ENCODE measurements around the gene FKBP11.
"Not testable (repeated sequence)": the region's sequence is repeated elsewhere in the genome, so short reads cannot be mapped to it uniquely, and the experiment has no call there.

The FKBP11 gene

DNA sequence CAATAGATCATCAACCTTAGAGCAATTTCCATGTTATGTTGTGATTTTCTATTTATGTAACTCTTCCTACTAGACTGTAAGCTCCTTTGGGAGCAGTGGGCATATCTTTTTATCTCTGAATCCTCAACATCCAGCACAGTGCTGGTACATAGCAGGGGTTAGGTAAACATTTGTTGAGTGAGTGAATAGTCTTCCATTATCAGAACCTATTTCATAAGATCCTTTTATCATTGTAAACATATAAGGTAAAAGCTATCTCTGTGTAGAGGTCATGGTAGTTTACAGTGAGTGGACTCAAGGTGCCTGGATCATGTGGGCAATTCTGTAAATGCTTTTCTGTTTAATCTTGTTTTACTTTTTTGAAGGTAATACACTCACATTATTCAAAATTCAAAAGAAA, 15.1 kb downstream of the FKBP11 start:
- CTCF ChIA-PET: interaction anchor here (1.0 to 8.2 kb wide), 9 partner anchors 9 to 78 kb away, joined by 3 to 58 read pairs (median 5); no protein-coding TSS in a partner anchor
- POLR2A ChIA-PET: no interaction called here

DNA sequence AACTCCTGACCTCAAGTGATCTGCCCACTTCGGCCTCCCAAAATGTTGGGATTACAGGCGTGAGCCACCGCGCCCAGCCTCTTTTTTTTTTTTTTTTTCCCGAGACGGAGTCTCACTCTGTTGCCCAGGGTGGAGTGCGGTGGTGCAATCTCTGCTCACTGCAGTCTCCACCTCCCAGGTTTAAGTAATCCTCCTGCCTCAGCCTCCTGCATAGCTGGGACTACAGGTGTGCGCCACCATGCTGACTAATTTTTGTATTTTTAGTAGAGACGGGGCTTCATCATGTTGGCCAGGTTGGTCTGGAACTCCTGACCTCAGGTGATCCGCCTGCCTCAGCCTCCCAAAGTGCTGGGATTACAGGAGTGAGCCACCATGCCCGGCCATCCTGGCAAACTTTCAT, 15.6 kb downstream of the FKBP11 start:
- CTCF ChIA-PET: interaction anchor here (1.1 to 8.2 kb wide), 8 partner anchors 9 to 78 kb away, joined by 3 to 58 read pairs (median 6); no protein-coding TSS in a partner anchor
- DNase-seq (ENCODE audit: low read depth, low spot score); POLR2A ChIA-PET; H3K4me3 ChIP-seq (ENCODE audit: low read depth, low read length): not testable (repeated sequence)

More for the DNA sequence above, 15.1 kb downstream of the FKBP11 start:
- TF ChIP-seq, protein P1, sequence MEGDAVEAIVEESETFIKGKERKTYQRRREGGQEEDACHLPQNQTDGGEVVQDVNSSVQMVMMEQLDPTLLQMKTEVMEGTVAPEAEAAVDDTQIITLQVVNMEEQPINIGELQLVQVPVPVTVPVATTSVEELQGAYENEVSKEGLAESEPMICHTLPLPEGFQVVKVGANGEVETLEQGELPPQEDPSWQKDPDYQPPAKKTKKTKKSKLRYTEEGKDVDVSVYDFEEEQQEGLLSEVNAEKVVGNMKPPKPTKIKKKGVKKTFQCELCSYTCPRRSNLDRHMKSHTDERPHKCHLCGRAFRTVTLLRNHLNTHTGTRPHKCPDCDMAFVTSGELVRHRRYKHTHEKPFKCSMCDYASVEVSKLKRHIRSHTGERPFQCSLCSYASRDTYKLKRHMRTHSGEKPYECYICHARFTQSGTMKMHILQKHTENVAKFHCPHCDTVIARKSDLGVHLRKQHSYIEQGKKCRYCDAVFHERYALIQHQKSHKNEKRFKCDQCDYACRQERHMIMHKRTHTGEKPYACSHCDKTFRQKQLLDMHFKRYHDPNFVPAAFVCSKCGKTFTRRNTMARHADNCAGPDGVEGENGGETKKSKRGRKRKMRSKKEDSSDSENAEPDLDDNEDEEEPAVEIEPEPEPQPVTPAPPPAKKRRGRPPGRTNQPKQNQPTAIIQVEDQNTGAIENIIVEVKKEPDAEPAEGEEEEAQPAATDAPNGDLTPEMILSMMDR (IDR thresholded peaks at IDR 0.05; ENCODE audit: insufficient read depth, low read length, missing control alignments): no peak
- no peak overlapping the region for H3K4me3 ChIP-seq (ENCODE audit: low read depth, low read length)
- no peak for DNase-seq (ENCODE audit: low read depth, low spot score)

DNA sequence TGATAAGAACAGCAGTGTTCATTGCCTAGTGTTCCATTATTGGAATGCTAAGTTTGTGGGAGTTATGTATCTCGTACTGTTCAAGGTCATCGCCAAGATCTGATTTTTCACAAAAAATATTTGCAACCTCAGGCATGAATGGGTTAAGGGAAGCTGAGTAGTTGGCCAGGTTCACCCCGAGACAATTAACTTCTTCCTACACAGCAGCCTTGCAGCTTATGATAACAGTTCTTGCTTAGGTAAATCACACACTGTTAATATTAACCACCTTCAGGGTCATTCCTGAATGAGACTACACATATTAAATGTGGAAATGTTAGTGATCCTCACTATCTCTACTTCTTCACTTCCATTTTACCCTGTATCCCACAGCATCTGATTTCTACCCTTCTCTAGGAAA, 18.0 kb downstream of the FKBP11 start:
- H3K4me3 ChIP-seq (ENCODE audit: low read depth, low read length): no peak overlapping the region
- TF ChIP-seq, protein P1 (IDR thresholded peaks at IDR 0.05; ENCODE audit: insufficient read depth, low read length, missing control alignments): no peak
- ChIA-PET POLR2A (no interaction called here), CTCF (interaction anchor here (0.9 to 8.2 kb wide), 4 partner anchors 10 to 18 kb away, joined by 3 to 58 read pairs (median 4); partner anchors contain the start of gene FKBP11)
- DNase-seq (ENCODE audit: low read depth, low spot score): no peak

DNA sequence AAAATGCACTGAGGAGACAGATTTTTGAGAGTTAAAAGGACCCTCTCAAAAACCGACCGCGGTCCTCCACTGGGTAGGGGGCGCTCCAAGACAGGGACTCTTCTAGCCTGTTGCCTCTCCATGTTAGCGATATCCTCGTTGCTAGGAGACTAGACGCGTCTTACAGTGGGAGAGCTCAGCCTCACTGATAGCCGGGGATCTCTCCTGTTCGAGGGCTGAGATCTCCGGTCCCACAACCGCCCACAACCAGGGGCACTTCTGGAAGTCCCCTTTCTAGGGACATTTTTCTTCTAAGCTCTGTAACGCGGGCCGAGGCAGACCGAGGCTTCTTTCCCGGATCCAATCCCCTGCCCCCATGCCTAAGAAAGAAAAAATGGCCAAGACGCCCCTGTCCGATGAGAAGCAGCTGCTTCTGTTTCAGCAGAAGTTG, 21.3 kb downstream of the FKBP11 start:
- ChIA-PET CTCF (interaction anchor here (0.6 to 7.8 kb wide), 21 partner anchors 9 to 93 kb away, joined by 3 to 144 read pairs (median 6); partner anchors contain the start of genes ARF3, DDX23 and FKBP11), POLR2A (no interaction called here)
- H3K4me3 ChIP-seq (ENCODE audit: low read depth, low read length): peak overlapping the region; percentile 58
- no peak for DNase-seq (ENCODE audit: low read depth, low spot score)
- TF ChIP-seq, protein P1 (IDR thresholded peaks at IDR 0.05; ENCODE audit: insufficient read depth, low read length, missing control alignments): peak; percentile 72

DNA sequence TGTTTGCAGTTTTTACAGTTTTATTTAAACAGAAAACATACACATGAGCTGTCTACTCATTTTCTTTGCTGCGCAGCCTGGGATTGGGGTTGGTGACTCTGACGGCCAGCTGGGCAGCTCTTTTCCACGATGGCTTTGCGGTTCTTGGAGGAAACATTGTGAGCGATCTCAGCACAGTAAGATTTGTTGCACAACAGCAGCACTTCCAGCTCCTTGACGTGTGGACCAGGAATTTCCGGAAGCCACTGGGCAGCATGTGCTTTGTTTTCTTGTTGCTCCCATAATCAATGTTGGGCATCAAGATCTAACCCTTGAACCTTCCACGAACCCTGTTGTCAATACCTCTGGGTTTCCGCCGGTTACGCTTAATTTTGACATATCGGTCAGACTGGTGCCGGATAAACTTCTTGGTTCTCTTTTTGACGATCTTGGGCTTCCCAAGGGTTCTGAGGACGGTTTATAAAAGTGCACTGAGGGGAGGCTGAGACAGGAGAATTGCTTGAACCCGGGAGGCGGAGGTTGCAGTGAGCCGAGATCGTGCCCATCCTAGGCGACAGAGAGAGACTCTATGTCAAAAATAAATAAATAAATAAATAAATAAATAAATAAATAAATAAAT, 21.8 kb downstream of the FKBP11 start:
- ChIA-PET POLR2A (no interaction called here), CTCF (interaction anchor here (0.7 to 7.8 kb wide), 30 partner anchors 9 to 94 kb away, joined by 3 to 144 read pairs (median 5); partner anchors contain the start of genes ARF3, DDX23 and FKBP11)
- TF ChIP-seq, protein P1 (IDR thresholded peaks at IDR 0.05; ENCODE audit: insufficient read depth, low read length, missing control alignments): no peak
- DNase-seq (ENCODE audit: low read depth, low spot score): no peak
- H3K4me3 ChIP-seq (ENCODE audit: low read depth, low read length): no peak overlapping the region

DNA sequence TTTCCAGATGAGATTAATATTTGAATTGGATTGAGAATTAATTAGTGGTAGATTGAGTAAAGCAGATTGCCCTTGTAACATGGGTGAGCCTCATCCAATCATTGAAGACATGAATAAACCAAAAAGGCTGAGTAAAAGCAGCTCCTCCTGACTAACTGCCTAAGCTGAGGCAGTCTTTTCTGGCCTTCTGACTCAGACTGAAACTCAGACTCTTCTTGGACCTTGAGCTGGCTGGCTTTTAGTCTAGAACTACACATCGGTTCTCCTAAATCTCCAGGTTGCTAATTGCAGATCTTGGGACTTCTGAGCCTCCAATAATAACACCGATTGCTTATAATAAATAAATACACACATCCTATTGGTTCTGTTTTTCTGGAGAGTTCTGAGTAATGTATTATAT, 24.0 kb downstream of the FKBP11 start:
- CTCF ChIA-PET: interaction anchor here (0.6 to 7.8 kb wide), 9 partner anchors 9 to 210 kb away, joined by 3 to 144 read pairs (median 7); partner anchors contain the start of gene DDX23
- H3K4me3 ChIP-seq (ENCODE audit: low read depth, low read length): no peak overlapping the region
- POLR2A ChIA-PET: no interaction called here
- TF ChIP-seq, protein P1 (IDR thresholded peaks at IDR 0.05; ENCODE audit: insufficient read depth, low read length, missing control alignments): no peak
- no peak for DNase-seq (ENCODE audit: low read depth, low spot score)

All from AG04449 (cell line).